HepG2 (cell line): ENCODE results near the gene BTG3. TPM values are rescaled to one million over a fixed set of nuclear protein-coding genes. Genes with fewer than 3 reads are reported as not detected.

Experiments
- ATAC-seq: fragments of 200-7000 bp; cut with Tn5 transposase; 3 replicates; pipeline ENCODE4 v1.9.1; 2020; ENCODE audit warnings: mild to moderate bottlenecking, moderate library complexity
- BruUV-seq: library from RNA; stranded (reverse); fragments of 400-500 nt; replicated peaks from 2 replicates; lab custom pipeline; 2021; lab: Mats Ljungman, UMichigan
- CTCF ChIA-PET: fragments of 300-600 bp; formaldehyde crosslinking; extraction: SDS; loops from one replicate; lab custom pipeline; 2021; ENCODE audit warnings: low total read pairs, inconsistent platforms, low intra/inter-chr PET ratio; lab: Yijun Ruan, JAX
- POLR2A ChIA-PET: fragments of 350-600 bp; sonication (Branson Sonifier 250); formaldehyde crosslinking; loops from one replicate; lab custom pipeline; 2020; ENCODE audit warnings: antibody characterized with exemption, inconsistent platforms; lab: Yijun Ruan, JAX
- DNase-seq: peaks from one replicate; pipeline ENCODE4 v3.0.0-alpha.2; 2015; ENCODE audit warnings: low spot score
- FAIRE-seq: peaks from 3 replicates; lab custom pipeline; 2011; peaks lifted over from hg19 to GRCh38; lab: Jason Lieb, UNC
- H2AFZ ChIP-seq: one replicate; pipeline ENCODE4 v1.6.1; 2011; ENCODE audit warnings: low read length, inconsistent platforms
- H3K27ac ChIP-seq: fragments of 300-600 bp; 3 replicates; pipeline ENCODE4 v1.8.0; 2011; ENCODE audit warnings: mixed run types, mild to moderate bottlenecking, mixed read lengths, low read length, inconsistent platforms; ENCODE audit not compliant: insufficient read depth; ENCODE audit errors: extremely low read length
- H3K27me3 ChIP-seq, 2 experiments: fragments of 200-600 bp in 1 of 2; 2 replicates in 1 of 2; 3 replicates in 1 of 2; pipeline versions ENCODE4 v1.6.0 to v1.8.0; 2011; ENCODE audit warnings: low read length in 2 of 2, mild to moderate bottlenecking in 2 of 2, moderate library complexity in 2 of 2, inconsistent platforms in 1 of 2; ENCODE audit not compliant: insufficient read depth in 2 of 2, control insufficient read depth in 1 of 2
- H3K36me3 ChIP-seq, 2 experiments: fragments of 200-600 bp in 1 of 2; replicated peaks in 1 of 2; 2 replicates in 1 of 2; 3 replicates in 1 of 2; pipeline versions ENCODE4 v1.5.1 to v1.8.0; 2011; ENCODE audit warnings: low read length in 2 of 2, inconsistent platforms in 1 of 2; ENCODE audit not compliant: insufficient read depth in 2 of 2, control insufficient read depth in 1 of 2
- H3K4me1 ChIP-seq: 2 replicates; pipeline ENCODE4 v1.5.1; 2012; ENCODE audit warnings: low read length, inconsistent platforms; ENCODE audit not compliant: insufficient read depth
- H3K4me2 ChIP-seq: 2 replicates; pipeline ENCODE4 v1.6.0; 2011; ENCODE audit warnings: low read depth, low read length, inconsistent platforms
- H3K4me3 ChIP-seq, 3 experiments: fragments of 200-600 bp in 1 of 3; sonication (generic), shearing (Covaris generic) in 1 of 3; replicated peaks in 1 of 3; 2 replicates each; pipeline ENCODE4 v1.5.1; 2011 to 2016; ENCODE audit warnings: low read length in 3 of 3, inconsistent platforms in 2 of 3, low read depth in 2 of 3, mild to moderate bottlenecking in 2 of 3, control low read depth in 1 of 3, mixed read lengths in 1 of 3; ENCODE audit not compliant: insufficient read depth in 1 of 3
- H3K79me2 ChIP-seq: one replicate; pipeline ENCODE4 v1.6.1; 2011; ENCODE audit warnings: low read length, inconsistent platforms; ENCODE audit not compliant: insufficient read depth
- H3K9ac ChIP-seq: 2 replicates; pipeline ENCODE4 v1.6.0; 2011; ENCODE audit warnings: mild to moderate bottlenecking, low read depth, low read length, inconsistent platforms; ENCODE audit not compliant: insufficient read depth
- H3K9me3 ChIP-seq: 2 replicates; pipeline ENCODE4 v1.5.1; 2012; ENCODE audit warnings: mild to moderate bottlenecking, low read length
- H4K20me1 ChIP-seq: 2 replicates; pipeline ENCODE4 v1.6.0; 2011; ENCODE audit warnings: inconsistent platforms, mild to moderate bottlenecking, low read length, moderate library complexity; ENCODE audit not compliant: insufficient read depth
- CBX1 ChIP-seq: IDR thresholded peaks from one replicate; pipeline ENCODE4 v1.6.1; 2016; ENCODE audit warnings: antibody characterized with exemption, low read depth
- CEBPG ChIP-seq: IDR thresholded peaks from 2 replicates; pipeline ENCODE4 v1.6.1; 2016
- IKZF5 ChIP-seq: IDR thresholded peaks from 2 replicates; pipeline ENCODE4 v1.6.1; 2018; ENCODE audit warnings: missing genetic modification reagents, mild to moderate bottlenecking, missing compliant biosample characterization
- KAT2B ChIP-seq: fragments of 150-350 bp; IDR thresholded peaks from 2 replicates; pipeline ENCODE4 v1.6.1; 2014; ENCODE audit warnings: low read depth, low read length, borderline replicate concordance
- NFYB ChIP-seq: sonication (generic); formaldehyde crosslinking; IDR thresholded peaks from 2 replicates; pipeline ENCODE4 v1.4.0; 2020; ENCODE audit warnings: missing genetic modification reagents
- POLR2G ChIP-seq: fragments of 200-400 bp; formaldehyde crosslinking; IDR thresholded peaks from 2 replicates; pipeline ENCODE4 v1.6.1; 2018; ENCODE audit warnings: mild to moderate bottlenecking, low read depth, low read length, moderate library complexity
- RBM39 ChIP-seq: fragments of 200-400 bp; formaldehyde crosslinking; IDR thresholded peaks from one replicate; pipeline ENCODE4 v1.6.1; 2018; ENCODE audit warnings: antibody characterized with exemption, mild to moderate bottlenecking, low read depth, low read length; ENCODE audit not compliant: poor library complexity, severe bottlenecking
- SALL2 ChIP-seq: sonication (generic); formaldehyde crosslinking; IDR thresholded peaks from 2 replicates; pipeline ENCODE4 v1.8.1; 2023; ENCODE audit warnings: mild to moderate bottlenecking, missing genetic modification reagents, inconsistent platforms
- THRA ChIP-seq: sonication (generic); formaldehyde crosslinking; IDR thresholded peaks from 2 replicates; pipeline ENCODE4 v1.4.0; 2020; ENCODE audit warnings: missing genetic modification reagents, borderline replicate concordance
- WIZ ChIP-seq: sonication (generic); formaldehyde crosslinking; IDR thresholded peaks from 2 replicates; pipeline ENCODE4 v1.5.1; 2020; ENCODE audit warnings: mild to moderate bottlenecking, missing genetic modification reagents
- ZBTB43 ChIP-seq: sonication (generic); formaldehyde crosslinking; conservative IDR thresholded peaks from 2 replicates; pipeline ENCODE4 v1.4.0; 2020; ENCODE audit warnings: missing genetic modification reagents
- ZFP1 ChIP-seq: IDR thresholded peaks from 2 replicates; pipeline ENCODE4 v1.6.1; 2016
- ZNF329 ChIP-seq: sonication (generic); formaldehyde crosslinking; IDR thresholded peaks from 2 replicates; pipeline ENCODE4 v1.9.0; 2021; ENCODE audit warnings: low read depth, mild to moderate bottlenecking, missing genetic modification reagents
- ZNF644 ChIP-seq: IDR thresholded peaks from 2 replicates; pipeline ENCODE4 v1.6.1; 2016; ENCODE audit warnings: low read depth
- ZNF781 ChIP-seq: sonication (generic); formaldehyde crosslinking; IDR thresholded peaks from 2 replicates; pipeline ENCODE4 v1.5.1; 2020; ENCODE audit warnings: borderline replicate concordance, mild to moderate bottlenecking, missing genetic modification reagents; ENCODE audit errors: not compliant biosample characterization
- WGBS: methylation state at CpG from one replicate; pipeline ENCODE4 v1.1.6; 2017; ENCODE audit warnings: low lambda C conversion rate; 5-methylcytosine and 5-hydroxymethylcytosine counted together
- in situ Hi-C: cut with HindIII; loops from 2 replicates; pipeline ENCODE4 v1.10.0; 2017; ENCODE audit warnings: low pct_unique_long_range_greater_than_20kb; ENCODE audit not compliant: extremely low pct_ligation_motif_present
- intact Hi-C: fragments of 100-400 bp; cut with micrococcal nuclease; formaldehyde crosslinking; loops from one replicate; pipeline ENCODE4 v1.10.0; 2022; ENCODE audit not compliant: unreplicated experiment
- polyA plus RNA-seq, 8 experiments: library from polyadenylated mRNA; depleted of rRNA in 3 of 8; stranded (reverse) in 7 of 8; unstranded in 1 of 8; fragments of >200 nt; fragmentation: Illumina TruSeq in 4 of 8; extraction: Trizol in 4 of 8; gene quantifications; 2 replicates each; pipeline versions ENCODE4 v1.2.1 to v1.2.3, GENCODE V29; 2011 to 2016; ENCODE audit warnings: low read depth in 4 of 8, missing spikeins in 1 of 8, mixed read lengths in 1 of 8; ENCODE audit not compliant: insufficient read depth in 1 of 8
- total RNA-seq, 5 experiments: library from RNA; depleted of rRNA; stranded (reverse); fragments of >200 nt; fragmentation: Illumina TruSeq; extraction: Trizol; gene quantifications; 2 replicates each; pipeline ENCODE4 v1.2.3, GENCODE V29; 2016; ENCODE audit warnings: low read depth in 1 of 5
- TF ChIP-seq, protein P1 (sequence below): sonication (generic); formaldehyde crosslinking; IDR thresholded peaks from 2 replicates; pipeline ENCODE4 v1.8.0; 2022; ENCODE audit warnings: mild to moderate bottlenecking, missing genetic modification reagents; ENCODE audit not compliant: insufficient replicate concordance
- TF ChIP-seq, protein P2 (sequence below): sonication (generic); formaldehyde crosslinking; IDR thresholded peaks from 2 replicates; pipeline ENCODE4 v1.4.0; 2020; ENCODE audit warnings: missing genetic modification reagents, mild to moderate bottlenecking, borderline replicate concordance

Gene BTG3
- total and polyA plus RNA-seq, 2 of the 13 experiments (the other 11 are each of a cell fraction or from before 2014, with no cell fraction given): 13.9 to 27.4 TPM

GRCh38 chr21:17548262-17548661 is 64.4 kb downstream of the BTG3 start:
- in situ Hi-C loops: no loop called here
- CTCF ChIA-PET: no interaction called here
- FAIRE-seq (no peak), DNase-seq (no peak), ATAC-seq (no peak)
- H3K9me3 ChIP-seq: no peaks in the 10 kb centered on the region
- H4K20me1 ChIP-seq: peaks cover 68% of the 10 kb centered on the region
- no peak overlapping the region for H3K27ac ChIP-seq
- H2AFZ ChIP-seq: no peak overlapping the region
- H3K36me3 ChIP-seq: peaks cover 16 to 57% of the 10 kb centered on the region in 2 experiments
- H3K4me2 ChIP-seq: no peak overlapping the region
- WGBS: 91% methylated on average over 7 of the region's 7 CpGs
- H3K9ac ChIP-seq: no peak overlapping the region
- H3K79me2 ChIP-seq: peaks cover 71% of the 10 kb centered on the region
- POLR2A ChIA-PET: interaction anchor here (1.8 kb wide), 1 partner anchor 22 kb away, joined by 4 read pairs; no protein-coding TSS in a partner anchor
- intact Hi-C loops: no loop called here
- H3K27me3 ChIP-seq: no peaks in the 10 kb centered on the region
- no TSS peak for BruUV-seq
- H3K4me3 ChIP-seq: no peak overlapping the region
- peaks cover 63% of the 10 kb centered on the region for H3K4me1 ChIP-seq
- TF ChIP-seq SALL2 (CRISPR knock-in tag) (no peak), ZNF644 (CRISPR knock-in tag) (no peak), NFYB (no peak), THRA (CRISPR knock-in tag) (no peak), CEBPG (CRISPR knock-in tag) (no peak), RBM39 (no peak), ZNF329 (no peak), ZBTB43 (CRISPR knock-in tag) (no peak), WIZ (CRISPR knock-in tag) (no peak), IKZF5 (CRISPR knock-in tag) (no peak), CBX1 (no peak), ZFP1 (CRISPR knock-in tag) (no peak), KAT2B (no peak), POLR2G (no peak), ZNF781 (CRISPR knock-in tag) (no peak)
- TF ChIP-seq, protein P1, sequence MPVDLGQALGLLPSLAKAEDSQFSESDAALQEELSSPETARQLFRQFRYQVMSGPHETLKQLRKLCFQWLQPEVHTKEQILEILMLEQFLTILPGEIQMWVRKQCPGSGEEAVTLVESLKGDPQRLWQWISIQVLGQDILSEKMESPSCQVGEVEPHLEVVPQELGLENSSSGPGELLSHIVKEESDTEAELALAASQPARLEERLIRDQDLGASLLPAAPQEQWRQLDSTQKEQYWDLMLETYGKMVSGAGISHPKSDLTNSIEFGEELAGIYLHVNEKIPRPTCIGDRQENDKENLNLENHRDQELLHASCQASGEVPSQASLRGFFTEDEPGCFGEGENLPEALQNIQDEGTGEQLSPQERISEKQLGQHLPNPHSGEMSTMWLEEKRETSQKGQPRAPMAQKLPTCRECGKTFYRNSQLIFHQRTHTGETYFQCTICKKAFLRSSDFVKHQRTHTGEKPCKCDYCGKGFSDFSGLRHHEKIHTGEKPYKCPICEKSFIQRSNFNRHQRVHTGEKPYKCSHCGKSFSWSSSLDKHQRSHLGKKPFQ (CRISPR knock-in tag): no peak
- TF ChIP-seq, protein P2, sequence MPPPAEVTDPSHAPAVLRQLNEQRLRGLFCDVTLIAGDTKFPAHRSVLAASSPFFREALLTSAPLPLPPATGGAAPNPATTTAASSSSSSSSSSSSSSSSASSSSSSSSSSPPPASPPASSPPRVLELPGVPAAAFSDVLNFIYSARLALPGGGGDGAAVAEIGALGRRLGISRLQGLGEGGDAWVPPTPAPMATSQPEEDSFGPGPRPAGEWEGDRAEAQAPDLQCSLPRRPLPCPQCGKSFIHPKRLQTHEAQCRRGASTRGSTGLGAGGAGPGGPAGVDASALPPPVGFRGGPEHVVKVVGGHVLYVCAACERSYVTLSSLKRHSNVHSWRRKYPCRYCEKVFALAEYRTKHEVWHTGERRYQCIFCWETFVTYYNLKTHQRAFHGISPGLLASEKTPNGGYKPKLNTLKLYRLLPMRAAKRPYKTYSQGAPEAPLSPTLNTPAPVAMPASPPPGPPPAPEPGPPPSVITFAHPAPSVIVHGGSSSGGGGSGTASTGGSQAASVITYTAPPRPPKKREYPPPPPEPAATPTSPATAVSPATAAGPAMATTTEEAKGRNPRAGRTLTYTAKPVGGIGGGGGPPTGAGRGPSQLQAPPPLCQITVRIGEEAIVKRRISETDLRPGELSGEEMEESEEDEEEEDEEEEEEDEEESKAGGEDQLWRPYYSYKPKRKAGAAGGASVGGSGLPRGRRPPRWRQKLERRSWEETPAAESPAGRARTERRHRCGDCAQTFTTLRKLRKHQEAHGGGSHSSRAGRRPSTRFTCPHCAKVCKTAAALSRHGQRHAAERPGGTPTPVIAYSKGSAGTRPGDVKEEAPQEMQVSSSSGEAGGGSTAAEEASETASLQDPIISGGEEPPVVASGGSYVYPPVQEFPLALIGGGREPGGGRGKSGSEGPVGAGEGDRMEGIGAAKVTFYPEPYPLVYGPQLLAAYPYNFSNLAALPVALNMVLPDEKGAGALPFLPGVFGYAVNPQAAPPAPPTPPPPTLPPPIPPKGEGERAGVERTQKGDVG (CRISPR knock-in tag): no peak
